Activated naive CD4-positive, alpha-beta T cell treated with anti-CD3 and anti-CD28 coated beads for 36 hours (primary cell): ENCODE measurements around the gene TCF19. TPM values are rescaled to one million over a fixed set of nuclear protein-coding genes. Genes with fewer than 3 reads are reported as not detected.
"Not testable (repeated sequence)": the region's sequence is repeated elsewhere in the genome, so short reads cannot be mapped to it uniquely, and the experiment has no call there.

Experiments
- CTCF ChIA-PET: fragments of 350-600 bp; sonication (Branson Sonifier 250); formaldehyde crosslinking; loops from one replicate; lab custom pipeline; 2021; ENCODE audit warnings: antibody characterized with exemption; lab: Charles Lee
- DNase-seq: peaks from one replicate; pipeline ENCODE4 v3.0.0-alpha.2; 2020
- H3K27ac Mint-ChIP-seq: one replicate; pipeline ENCODE4 v1.8.0; 2021; ENCODE audit warnings: mild to moderate bottlenecking, mixed read lengths
- H3K27me3 Mint-ChIP-seq: one replicate; pipeline ENCODE4 v1.8.0; 2021; ENCODE audit warnings: low read depth, mixed read lengths
- H3K36me3 Mint-ChIP-seq: one replicate; pipeline ENCODE4 v1.8.0; 2021; ENCODE audit warnings: low read depth, mixed read lengths
- H3K4me1 Mint-ChIP-seq: one replicate; pipeline ENCODE4 v1.8.0; 2021; ENCODE audit warnings: low read depth, mixed read lengths
- H3K4me3 Mint-ChIP-seq: one replicate; pipeline ENCODE4 v1.8.0; 2021; ENCODE audit warnings: mild to moderate bottlenecking, moderate library complexity, mixed read lengths
- H3K9me3 Mint-ChIP-seq: one replicate; pipeline ENCODE4 v1.8.0; 2021; ENCODE audit warnings: mixed read lengths
- intact Hi-C: fragments of 100-400 bp; cut with micrococcal nuclease; formaldehyde crosslinking; loops from one replicate; pipeline ENCODE4 v1.15.1; 2023
- total RNA-seq, 2 experiments: library from RNA; stranded (reverse); gene quantifications; one replicate each; pipeline ENCODE4 v1.2.3, GENCODE V29; 2021

TCF19 gene
- total RNA-seq, 2 experiments from 2014 or later: 72.0 to 73.3 TPM

GRCh38 chr6:31194061-31194834, 35.9 kb downstream of the TCF19 start:
- H3K9me3 Mint-ChIP-seq: no peaks in the 10 kb centered on the region
- intact Hi-C loops: no loop called here
- no peak for DNase-seq
- CTCF ChIA-PET: interaction anchor here (1.1 to 6.1 kb wide), 3 partner anchors 86 to 249 kb away, joined by 3 to 117 read pairs (median 3); no protein-coding TSS in a partner anchor
- H3K36me3 Mint-ChIP-seq: peaks cover 8% of the 10 kb centered on the region
- H3K4me3 Mint-ChIP-seq: no peak overlapping the region
- H3K27ac Mint-ChIP-seq: no peak overlapping the region
- H3K4me1 Mint-ChIP-seq: peaks cover 28% of the 10 kb centered on the region
- no peaks in the 10 kb centered on the region for H3K27me3 Mint-ChIP-seq

GRCh38 chr6:31195308-31195979, 37.1 kb downstream of the TCF19 start:
- peaks cover 17% of the 10 kb centered on the region for H3K36me3 Mint-ChIP-seq
- peak overlapping the region; percentile 97 for H3K27ac Mint-ChIP-seq
- DNase-seq, H3K27me3 Mint-ChIP-seq, H3K4me3 Mint-ChIP-seq, H3K9me3 Mint-ChIP-seq: not testable (repeated sequence)
- CTCF ChIA-PET: interaction anchor here (0.6 to 6.1 kb wide), 7 partner anchors 11 to 173 kb away, joined by 3 to 117 read pairs (median 3); partner anchors contain the start of gene PSORS1C2
- intact Hi-C loops: loop anchor here (5.0 kb wide), 1 partner anchor 383 kb away; no protein-coding TSS in a partner anchor
- peaks cover 38% of the 10 kb centered on the region for H3K4me1 Mint-ChIP-seq

- H3K27me3 Mint-ChIP-seq, DNase-seq, H3K9me3 Mint-ChIP-seq: not testable (repeated sequence)
- Mint-ChIP-seq H3K36me3 (peaks cover 24% of the 10 kb centered on the region), H3K27ac (peak overlapping the region; percentile 97), H3K4me3 (peak overlapping the region; percentile 83), H3K4me1 (peaks cover 45% of the 10 kb centered on the region)
- CTCF ChIA-PET: interaction anchor here (0.6 to 6.1 kb wide), 22 partner anchors 9 to 712 kb away, joined by 3 to 117 read pairs (median 4); partner anchors contain the start of genes HLA-B and PSORS1C2
- intact Hi-C loops: loop anchor here (1.0 to 5.0 kb wide), 7 partner anchors 38 to 579 kb away; partner anchors contain the start of genes HLA-B, HLA-C, MRPS18B and PPP1R10
Measured at GRCh38 chr6:31196251-31197022, 38.0 kb downstream of the TCF19 start.

- Mint-ChIP-seq H3K4me3 (peak overlapping the region; percentile 83), H3K36me3 (peaks cover 27% of the 10 kb centered on the region), H3K4me1 (peaks cover 57% of the 10 kb centered on the region), H3K27me3 (no peaks in the 10 kb centered on the region), H3K9me3 (peaks cover 6% of the 10 kb centered on the region), H3K27ac (peak overlapping the region; percentile 97)
- CTCF ChIA-PET: interaction anchor here (0.7 to 6.1 kb wide), 14 partner anchors 13 to 714 kb away, joined by 3 to 117 read pairs (median 4); partner anchors contain the start of genes CCHCR1, HLA-B and TCF19
- intact Hi-C loops: loop anchor here (1.0 to 5.0 kb wide), 7 partner anchors 39 to 580 kb away; partner anchors contain the start of genes HLA-B, HLA-C, MRPS18B and PPP1R10
- peak; percentile 98 for DNase-seq
Measured at GRCh38 chr6:31197559-31198305, 39.3 kb downstream of the TCF19 start.

GRCh38 chr6:31199105-31199452, 40.7 kb downstream of the TCF19 start:
- intact Hi-C loops: loop anchor here (5.0 kb wide), 1 partner anchor 387 kb away; no protein-coding TSS in a partner anchor
- H3K27ac Mint-ChIP-seq: peak overlapping the region; percentile 97
- peak overlapping the region; percentile 83 for H3K4me3 Mint-ChIP-seq
- CTCF ChIA-PET: interaction anchor here (6.1 kb wide), 1 partner anchor 170 kb away, joined by 117 read pairs; no protein-coding TSS in a partner anchor
- H3K4me1 Mint-ChIP-seq: peaks cover 69% of the 10 kb centered on the region
- not testable (repeated sequence) for H3K9me3 Mint-ChIP-seq, H3K27me3 Mint-ChIP-seq, DNase-seq
- peaks cover 27% of the 10 kb centered on the region for H3K36me3 Mint-ChIP-seq

- Mint-ChIP-seq H3K4me3 (peak overlapping the region; percentile 84), H3K36me3 (peaks cover 28% of the 10 kb centered on the region), H3K4me1 (peaks cover 61% of the 10 kb centered on the region), H3K27ac (peak overlapping the region; percentile 99), H3K27me3 (no peaks in the 10 kb centered on the region), H3K9me3 (peaks cover 6% of the 10 kb centered on the region)
- CTCF ChIA-PET: interaction anchor here (0.7 to 2.1 kb wide), 3 partner anchors 10 to 165 kb away, joined by 3 to 13 read pairs (median 3); no protein-coding TSS in a partner anchor
- DNase-seq: peak; percentile 58
- intact Hi-C loops: loop anchor here (1.0 to 5.0 kb wide), 5 partner anchors 70 to 485 kb away; partner anchors contain the start of genes HLA-B, HLA-C, LST1 and MDC1
Measured at GRCh38 chr6:31202259-31203166, 44.1 kb downstream of the TCF19 start.

GRCh38 chr6:31203345-31203979, 45.1 kb downstream of the TCF19 start:
- CTCF ChIA-PET: interaction anchor here (0.6 to 2.1 kb wide), 4 partner anchors 9 to 164 kb away, joined by 3 to 13 read pairs (median 3); no protein-coding TSS in a partner anchor
- Mint-ChIP-seq H3K9me3 (peaks cover 6% of the 10 kb centered on the region), H3K27ac (peak overlapping the region; percentile 99), H3K27me3 (no peaks in the 10 kb centered on the region), H3K36me3 (peaks cover 27% of the 10 kb centered on the region), H3K4me1 (peaks cover 61% of the 10 kb centered on the region), H3K4me3 (peak overlapping the region; percentile 84)
- intact Hi-C loops: loop anchor here (1.0 to 5.0 kb wide), 5 partner anchors 69 to 486 kb away; partner anchors contain the start of genes HLA-B, HLA-C, LST1 and MDC1
- peak; percentile 69 for DNase-seq

- Mint-ChIP-seq H3K36me3 (peaks cover 18% of the 10 kb centered on the region), H3K4me3 (peak overlapping the region; percentile 84), H3K9me3 (peaks cover 6% of the 10 kb centered on the region), H3K4me1 (peaks cover 50% of the 10 kb centered on the region), H3K27ac (peak overlapping the region; percentile 99), H3K27me3 (no peaks in the 10 kb centered on the region)
- intact Hi-C loops: loop anchor here (5.0 kb wide), 3 partner anchors 258 to 487 kb away; partner anchors contain the start of genes LST1 and MDC1
- CTCF ChIA-PET: no interaction called here
- DNase-seq: no peak
Measured at GRCh38 chr6:31204751-31205145, 46.4 kb downstream of the TCF19 start.

GRCh38 chr6:31205638-31206037, 47.2 kb downstream of the TCF19 start:
- Mint-ChIP-seq H3K4me3 (no peak overlapping the region), H3K27me3 (no peaks in the 10 kb centered on the region), H3K36me3 (peaks cover 10% of the 10 kb centered on the region), H3K9me3 (peaks cover 5% of the 10 kb centered on the region), H3K4me1 (peaks cover 43% of the 10 kb centered on the region), H3K27ac (peak overlapping the region; percentile 52)
- no peak for DNase-seq
- intact Hi-C loops: no loop called here
- CTCF ChIA-PET: no interaction called here

GRCh38 chr6:31208506-31208905, 50.1 kb downstream of the TCF19 start:
- H3K4me3 Mint-ChIP-seq: no peak overlapping the region
- DNase-seq: no peak
- H3K36me3 Mint-ChIP-seq: peaks cover 2% of the 10 kb centered on the region
- H3K27me3 Mint-ChIP-seq: no peaks in the 10 kb centered on the region
- H3K27ac Mint-ChIP-seq: no peak overlapping the region
- CTCF ChIA-PET: interaction anchor here (1.5 kb wide), 1 partner anchor 22 kb away, joined by 5 read pairs; no protein-coding TSS in a partner anchor
- H3K4me1 Mint-ChIP-seq: peaks cover 17% of the 10 kb centered on the region
- no peaks in the 10 kb centered on the region for H3K9me3 Mint-ChIP-seq
- intact Hi-C loops: no loop called here
